Prostate gland (tissue), 2 donors: ENCODE data around the gene PAXX. TPM values are rescaled to one million over a fixed set of nuclear protein-coding genes. Genes with fewer than 3 reads are reported as not detected.

Experiments used
- DNase-seq: peaks from one replicate; pipeline ENCODE4 v3.0.0-alpha.2; 2019; ENCODE audit warnings: low spot score
- H3K27ac ChIP-seq, 2 donors: fragments of 200-600 bp; sonication (generic); 2 replicates each; pipeline ENCODE4 v1.5.1; 2017 to 2019
- H3K27me3 ChIP-seq: fragments of 200-600 bp; sonication (generic); replicated peaks from 2 replicates; pipeline ENCODE4 v1.5.1; 2019; ENCODE audit not compliant: insufficient read depth
- H3K36me3 ChIP-seq, 2 donors: fragments of 200-600 bp; sonication (generic); 1 replicate in 1 of 2; 2 replicates in 1 of 2; pipeline versions ENCODE4 v1.5.1 to v1.8.1; 2017 to 2019
- H3K4me1 ChIP-seq: fragments of 200-600 bp; sonication (generic); replicated peaks from 2 replicates; pipeline ENCODE4 v1.5.1; 2019
- H3K4me3 ChIP-seq, 2 donors: fragments of 200-600 bp; sonication (generic); 2 replicates each; pipeline ENCODE4 v1.5.1; 2017 to 2019
- H3K9me3 ChIP-seq: fragments of 200-600 bp; sonication (generic); 2 replicates; pipeline ENCODE4 v1.5.1; 2017
- CTCF ChIP-seq, 4 experiments: fragments of 200-600 bp in 2 of 4; fragments of 450-650 bp in 2 of 4; sonication (generic) in 2 of 4; IDR thresholded peaks; 1 replicate in 3 of 4; 2 replicates in 1 of 4; pipeline ENCODE4 v1.5.1; 2016 to 2019; ENCODE audit warnings: antibody characterized with exemption in 4 of 4, mild to moderate bottlenecking in 2 of 4, moderate library complexity in 2 of 4
- POLR2A ChIP-seq: fragments of 450-650 bp; IDR thresholded peaks from one replicate; pipeline ENCODE4 v1.6.1; 2016; ENCODE audit warnings: antibody characterized with exemption, mild to moderate bottlenecking
- POLR2AphosphoS5 ChIP-seq: sonication (generic); formaldehyde crosslinking; IDR thresholded peaks from one replicate; pipeline ENCODE4 v1.6.1; 2017; ENCODE audit warnings: antibody characterized with exemption
- WGBS: methylation state at CpG from one replicate; pipeline ENCODE4 v1.1.5; 2018; 5-methylcytosine and 5-hydroxymethylcytosine counted together
- intact Hi-C: fragments of 100-400 bp; cut with DNase I; formaldehyde crosslinking; loops from one replicate; pipeline ENCODE4 v1.14.2; 2022
- total RNA-seq, 2 donors: library from RNA; depleted of rRNA; stranded (reverse); fragments of >200 nt; gene quantifications; one replicate each; pipeline ENCODE4 v1.1.0, GENCODE V29; 2016

PAXX gene
- total RNA-seq, 2 donors from 2014 or later = 61.6 to 71.8 TPM

GRCh38 chr9:137029058-137029936, 37.1 kb downstream of the PAXX start:
- TF ChIP-seq POLR2A (no peak), CTCF (IDR thresholded peaks at IDR 0.05) (peak; percentile 63 to 82 (median 72))
- Histone ChIP-seq H3K36me3 (no peaks in the 10 kb centered on the region), H3K4me1 (peaks cover 32% of the 10 kb centered on the region), H3K4me3 (peak overlapping the region in 1 of 2 donors; percentile 52), H3K27me3 (no peaks in the 10 kb centered on the region), H3K9me3 (no peaks in the 10 kb centered on the region), H3K27ac (no peak overlapping the region)
- 40% methylated on average over 19 of the region's 19 CpGs for WGBS
- DNase-seq = peak; percentile 53
- intact Hi-C loops = no loop called here

- Histone ChIP-seq H3K4me1 (peaks cover 39% of the 10 kb centered on the region), H3K36me3 (no peaks in the 10 kb centered on the region), H3K27me3 (no peaks in the 10 kb centered on the region), H3K27ac (no peak overlapping the region), H3K4me3 (no peak overlapping the region), H3K9me3 (no peaks in the 10 kb centered on the region)
- TF ChIP-seq POLR2AphosphoS5 (no peak), CTCF (IDR thresholded peaks at IDR 0.05) (no peak), POLR2A (no peak)
- intact Hi-C loops = loop anchor here (5.0 kb wide), 1 partner anchor 78 kb away; the partner anchor contains the start of gene LCN12
- 69% methylated on average over 15 of the region's 15 CpGs for whole genome bisulfite sequencing
- no peak for DNase-seq
These were observed 37.8 kb downstream of the PAXX start for GRCh38 chr9:137030006-137030405.

GRCh38 chr9:137030538-137031527, 38.6 kb downstream of the PAXX start:
- Histone ChIP-seq H3K27ac (no peak overlapping the region), H3K4me1 (peaks cover 36% of the 10 kb centered on the region), H3K4me3 (no peak overlapping the region), H3K27me3 (no peaks in the 10 kb centered on the region), H3K9me3 (no peaks in the 10 kb centered on the region), H3K36me3 (no peaks in the 10 kb centered on the region)
- intact Hi-C loops = loop anchor here (5.0 kb wide), 1 partner anchor 79 kb away; the partner anchor contains the start of gene LCN12
- DNase-seq = no peak
- no peak for TF ChIP-seq POLR2A
- TF ChIP-seq CTCF (IDR thresholded peaks at IDR 0.05) = no peak
- no peak for TF ChIP-seq POLR2AphosphoS5
- WGBS = 86% methylated on average over 55 of the region's 65 CpGs

- TF ChIP-seq POLR2AphosphoS5 (no peak), CTCF (IDR thresholded peaks at IDR 0.05) (no peak), POLR2A (no peak)
- Histone ChIP-seq H3K4me1 (peaks cover 23% of the 10 kb centered on the region), H3K9me3 (no peaks in the 10 kb centered on the region), H3K27ac (no peak within 1 kb of the TSS), H3K36me3 (no peaks in the 10 kb centered on the region), H3K27me3 (no peaks in the 10 kb centered on the region), H3K4me3 (no peak within 1 kb of the TSS)
- intact Hi-C loops = loop anchor here (5.0 kb wide), 1 partner anchor 80 kb away; the partner anchor contains the start of gene LCN12
- no peak for DNase-seq
- WGBS = 63% methylated on average over 16 of the region's 16 CpGs
These were observed 39.9 kb downstream of the PAXX start, which contains the start of gene FUT7 for GRCh38 chr9:137031904-137032640. Gene FUT7, minus strand, starts transcription at chr9:137032088. Its CDS starts 97 bp downstream, at chr9:137031991.
